Activated naive CD8-positive, alpha-beta T cell treated with anti-CD3 and anti-CD28 coated beads for 36 hours (primary cell): ENCODE data around the gene ERBB2. TPM values are rescaled to one million over a fixed set of nuclear protein-coding genes. Genes with fewer than 3 reads are reported as not detected.
"Not testable (repeated sequence)": the region's sequence is repeated elsewhere in the genome, so short reads cannot be mapped to it uniquely, and the experiment has no call there.

Experiments used
- DNase-seq: peaks from one replicate; pipeline ENCODE4 v3.0.0; 2021
- H3K27ac Mint-ChIP-seq: one replicate; pipeline ENCODE4 v1.8.0; 2022; ENCODE audit warnings: mild to moderate bottlenecking, moderate library complexity, mixed read lengths
- H3K27me3 Mint-ChIP-seq: one replicate; pipeline ENCODE4 v1.8.0; 2022; ENCODE audit warnings: mild to moderate bottlenecking, mixed read lengths
- H3K36me3 Mint-ChIP-seq: one replicate; pipeline ENCODE4 v1.8.0; 2021; ENCODE audit warnings: mild to moderate bottlenecking, mixed read lengths
- H3K4me1 Mint-ChIP-seq: one replicate; pipeline ENCODE4 v1.8.0; 2021; ENCODE audit warnings: mixed read lengths
- H3K4me3 Mint-ChIP-seq: one replicate; pipeline ENCODE4 v1.8.0; 2022; ENCODE audit warnings: mild to moderate bottlenecking, moderate library complexity, mixed read lengths
- H3K9me3 Mint-ChIP-seq: one replicate; pipeline ENCODE4 v1.8.0; 2022; ENCODE audit warnings: mixed read lengths
- total RNA-seq, 2 experiments: library from RNA; stranded (reverse); gene quantifications; one replicate each; pipeline ENCODE4 v1.2.3, GENCODE V29; 2021

Gene ERBB2
- total RNA-seq, 2 experiments from 2014 or later = 3.8 to 4.3 TPM

DNA sequence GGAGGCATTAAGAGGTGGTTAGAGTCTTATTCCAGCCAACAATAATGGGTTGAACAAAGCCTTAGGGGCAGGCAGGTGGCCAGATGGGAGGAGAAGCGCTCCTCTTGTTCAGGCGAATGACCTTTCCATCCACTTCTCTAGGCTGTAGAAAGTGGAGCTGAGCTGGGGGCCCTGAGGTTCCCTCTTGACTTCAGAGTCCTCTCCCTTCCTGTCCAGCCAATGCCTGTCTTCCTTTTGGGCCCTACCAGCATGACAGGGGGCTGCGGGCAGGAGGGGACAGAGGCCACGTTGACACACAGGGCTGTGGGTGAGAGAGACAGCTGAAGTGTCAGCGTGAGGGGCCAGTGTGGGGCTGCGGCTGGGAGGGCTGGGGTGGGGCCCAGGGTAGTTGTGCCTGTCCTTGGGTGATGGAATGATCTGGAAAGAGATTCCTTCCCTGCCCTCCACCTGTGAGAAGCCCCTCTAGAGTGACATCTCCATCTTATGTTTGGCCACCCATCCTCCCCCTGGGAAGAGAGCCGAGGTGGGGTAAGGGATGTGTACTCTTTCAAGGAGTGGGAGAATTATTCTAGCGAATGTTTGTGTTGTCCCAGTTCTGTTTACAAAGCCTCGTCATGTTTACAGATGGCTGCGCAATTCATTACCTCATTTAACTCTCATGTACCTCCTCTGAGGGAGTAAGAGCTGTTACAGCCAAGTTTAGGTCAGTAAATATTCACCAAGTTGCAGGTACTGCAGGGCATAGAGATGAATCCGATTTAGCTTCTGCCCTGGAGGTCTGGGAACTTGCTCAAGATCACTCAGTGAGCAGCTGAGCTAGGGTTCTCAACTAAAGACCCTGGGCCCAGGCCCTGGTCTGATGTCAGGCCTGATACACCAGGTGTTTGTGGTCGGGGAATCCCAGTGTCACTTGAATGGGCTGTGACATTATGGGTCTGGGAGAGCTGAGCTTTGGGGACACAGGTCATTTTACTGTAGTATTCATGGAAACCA, 3.3 kb downstream of the ERBB2 start:
- Mint-ChIP-seq H3K4me3 (no peak overlapping the region), H3K9me3 (no peaks in the 10 kb centered on the region), H3K27ac (no peak overlapping the region), H3K4me1 (peaks cover 13% of the 10 kb centered on the region), H3K27me3 (peaks cover 36% of the 10 kb centered on the region), H3K36me3 (no peaks in the 10 kb centered on the region)
- no peak for DNase-seq

- Mint-ChIP-seq H3K4me3 (no peak overlapping the region), H3K9me3 (no peaks in the 10 kb centered on the region), H3K27ac (no peak overlapping the region), H3K36me3 (no peaks in the 10 kb centered on the region), H3K4me1 (peaks cover 13% of the 10 kb centered on the region), H3K27me3 (peaks cover 33% of the 10 kb centered on the region)
- DNase-seq = no peak
Observed at GRCh38 chr17:39703913-39704312, 4.0 kb downstream of the ERBB2 start.

DNA sequence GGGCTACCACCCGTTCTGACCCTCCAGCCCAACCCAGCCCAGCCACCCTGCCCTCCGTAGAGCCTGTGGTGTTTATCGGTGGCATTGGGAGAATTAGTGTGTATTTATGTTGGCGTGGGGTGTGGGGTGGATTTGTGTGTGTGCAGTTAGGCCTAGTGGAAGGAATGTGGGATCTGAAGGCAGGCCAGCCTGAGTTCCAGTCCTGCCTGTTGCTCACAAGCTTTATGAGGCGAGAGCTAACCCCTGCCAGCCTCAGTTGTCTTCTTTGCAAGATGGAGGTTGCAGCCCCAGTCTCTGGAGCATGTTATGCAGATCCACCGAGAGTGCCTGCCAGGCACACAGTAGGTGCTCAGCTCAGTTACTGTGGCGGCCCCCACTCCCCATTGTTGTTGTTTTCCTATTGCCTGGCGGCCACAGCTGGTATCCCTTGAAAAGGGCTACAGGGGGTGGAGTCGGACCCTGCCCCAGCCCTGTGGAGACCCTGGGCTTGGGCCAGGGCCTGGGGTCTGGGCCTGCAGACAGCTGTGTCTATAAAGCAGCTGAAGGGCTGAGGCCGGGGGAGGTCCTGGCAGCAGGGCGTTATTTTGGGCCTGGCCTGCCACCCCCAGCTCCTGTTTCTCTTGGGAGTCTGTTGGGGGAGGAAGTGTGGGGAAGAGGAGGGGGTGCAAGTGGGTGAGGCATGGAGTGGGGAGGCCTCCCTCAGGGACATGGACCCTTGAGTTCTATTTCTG, 5.1 kb downstream of the ERBB2 start:
- no peak for DNase-seq
- H3K27me3 Mint-ChIP-seq = peaks cover 22% of the 10 kb centered on the region
- no peaks in the 10 kb centered on the region for H3K9me3 Mint-ChIP-seq
- peaks cover 10% of the 10 kb centered on the region for H3K4me1 Mint-ChIP-seq
- H3K36me3 Mint-ChIP-seq = no peaks in the 10 kb centered on the region
- H3K27ac Mint-ChIP-seq = no peak overlapping the region
- no peak overlapping the region for H3K4me3 Mint-ChIP-seq

DNA sequence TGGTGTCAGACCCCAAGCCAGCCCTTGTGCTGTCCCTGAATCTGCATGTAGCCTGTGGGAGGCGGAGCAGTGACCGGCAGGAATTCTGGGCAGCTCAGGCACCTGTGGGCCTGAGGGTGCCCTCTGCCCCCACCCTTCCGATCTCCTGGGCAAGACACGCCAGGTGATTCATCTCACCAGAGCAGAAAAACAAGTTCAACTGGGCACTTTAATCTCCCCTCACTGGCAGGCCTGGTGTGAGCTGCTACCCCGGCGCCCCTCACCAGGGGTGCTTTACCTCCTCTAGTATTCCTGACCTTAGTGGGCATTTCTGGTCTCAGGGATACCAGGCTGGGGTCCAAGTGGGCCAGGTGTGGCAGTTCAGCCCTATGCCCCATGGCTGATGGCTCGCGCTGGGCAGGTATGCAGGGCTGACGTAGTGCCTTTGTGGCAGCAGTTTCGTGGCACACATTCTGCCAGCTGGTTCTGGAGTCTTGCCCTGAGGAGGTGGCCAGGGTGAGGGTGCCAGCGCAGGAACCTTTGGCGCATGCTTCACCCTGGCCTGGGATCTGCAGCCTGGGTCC, 6.0 kb downstream of the ERBB2 start:
- Mint-ChIP-seq H3K27ac (no peak overlapping the region), H3K27me3 (peaks cover 17% of the 10 kb centered on the region), H3K36me3 (no peaks in the 10 kb centered on the region), H3K4me1 (peaks cover 10% of the 10 kb centered on the region), H3K9me3 (no peaks in the 10 kb centered on the region), H3K4me3 (no peak overlapping the region)
- no peak for DNase-seq

- Mint-ChIP-seq H3K27ac (no peak overlapping the region), H3K4me1 (peaks cover 10% of the 10 kb centered on the region), H3K4me3 (no peak overlapping the region), H3K9me3 (no peaks in the 10 kb centered on the region), H3K27me3 (peaks cover 12% of the 10 kb centered on the region), H3K36me3 (no peaks in the 10 kb centered on the region)
- DNase-seq = no peak
Observed at GRCh38 chr17:39706383-39706782, 6.5 kb downstream of the ERBB2 start.

GRCh38 chr17:39706921-39707337, 7.1 kb downstream of the ERBB2 start:
- DNase-seq = no peak
- Mint-ChIP-seq H3K27me3 (peaks cover 6% of the 10 kb centered on the region), H3K4me1 (peaks cover 10% of the 10 kb centered on the region), H3K36me3 (no peaks in the 10 kb centered on the region), H3K4me3 (no peak overlapping the region), H3K27ac (peak overlapping the region; percentile 58), H3K9me3 (no peaks in the 10 kb centered on the region)

- Mint-ChIP-seq H3K9me3 (no peaks in the 10 kb centered on the region), H3K27ac (no peak overlapping the region), H3K27me3 (no peaks in the 10 kb centered on the region), H3K36me3 (no peaks in the 10 kb centered on the region), H3K4me1 (peaks cover 8% of the 10 kb centered on the region), H3K4me3 (no peak overlapping the region)
- no peak for DNase-seq
Observed at GRCh38 chr17:39709319-39709997, 9.6 kb downstream of the ERBB2 start.

- Mint-ChIP-seq H3K9me3 (no peaks in the 10 kb centered on the region), H3K4me3 (no peak overlapping the region), H3K36me3 (no peaks in the 10 kb centered on the region), H3K4me1 (peaks cover 8% of the 10 kb centered on the region), H3K27ac (no peak overlapping the region), H3K27me3 (no peaks in the 10 kb centered on the region)
- DNase-seq = no peak
Observed at GRCh38 chr17:39709998-39710964, 10.4 kb downstream of the ERBB2 start.

DNA sequence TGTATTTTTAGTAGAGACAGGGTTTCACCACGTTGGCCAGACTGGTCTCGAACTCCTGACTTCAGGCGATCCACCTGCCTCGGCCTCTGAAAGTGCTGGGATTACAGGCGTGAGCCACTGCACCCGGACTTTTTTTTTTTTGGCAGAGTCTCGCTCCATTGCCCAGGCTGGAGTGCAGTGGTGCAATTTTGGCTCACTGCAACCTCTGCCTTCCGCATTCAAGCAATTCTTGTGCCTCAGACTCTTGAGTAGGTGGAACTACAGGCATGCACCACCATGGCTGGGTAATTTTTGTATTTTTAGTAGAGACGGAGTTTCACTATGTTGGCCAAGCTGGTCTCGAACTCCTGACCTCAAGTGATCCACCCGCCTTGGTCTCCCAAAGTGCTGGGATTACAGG, 11.2 kb downstream of the ERBB2 start:
- not testable (repeated sequence) for H3K27me3 Mint-ChIP-seq, H3K4me1 Mint-ChIP-seq, DNase-seq, H3K36me3 Mint-ChIP-seq, H3K9me3 Mint-ChIP-seq, H3K27ac Mint-ChIP-seq, H3K4me3 Mint-ChIP-seq

DNA sequence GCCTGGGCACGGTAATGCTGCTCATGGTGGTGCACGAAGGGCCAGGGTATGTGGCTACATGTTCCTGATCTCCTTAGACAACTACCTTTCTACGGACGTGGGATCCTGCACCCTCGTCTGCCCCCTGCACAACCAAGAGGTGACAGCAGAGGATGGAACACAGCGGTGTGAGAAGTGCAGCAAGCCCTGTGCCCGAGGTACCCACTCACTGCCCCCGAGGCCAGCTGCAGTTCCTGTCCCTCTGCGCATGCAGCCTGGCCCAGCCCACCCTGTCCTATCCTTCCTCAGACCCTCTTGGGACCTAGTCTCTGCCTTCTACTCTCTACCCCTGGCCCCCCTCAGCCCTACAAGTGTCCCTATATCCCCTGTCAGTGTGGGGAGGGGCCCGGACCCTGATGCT, 12.0 kb downstream of the ERBB2 start:
- DNase-seq = no peak
- no peaks in the 10 kb centered on the region for H3K9me3 Mint-ChIP-seq
- no peak overlapping the region for H3K4me3 Mint-ChIP-seq
- no peaks in the 10 kb centered on the region for H3K27me3 Mint-ChIP-seq
- peaks cover 6% of the 10 kb centered on the region for H3K4me1 Mint-ChIP-seq
- H3K36me3 Mint-ChIP-seq = no peaks in the 10 kb centered on the region
- H3K27ac Mint-ChIP-seq = no peak overlapping the region

GRCh38 chr17:39714234-39714633, 14.4 kb downstream of the ERBB2 start:
- Mint-ChIP-seq H3K36me3 (no peaks in the 10 kb centered on the region), H3K27ac (no peak overlapping the region), H3K9me3 (no peaks in the 10 kb centered on the region), H3K4me1 (no peaks in the 10 kb centered on the region), H3K4me3 (no peak overlapping the region), H3K27me3 (no peaks in the 10 kb centered on the region)
- DNase-seq = no peak

- H3K4me3 Mint-ChIP-seq = no peak overlapping the region
- no peaks in the 10 kb centered on the region for H3K9me3 Mint-ChIP-seq
- H3K36me3 Mint-ChIP-seq = no peaks in the 10 kb centered on the region
- H3K27me3 Mint-ChIP-seq = no peaks in the 10 kb centered on the region
- no peak overlapping the region for H3K27ac Mint-ChIP-seq
- no peak for DNase-seq
- peaks cover 2% of the 10 kb centered on the region for H3K4me1 Mint-ChIP-seq
Observed at GRCh38 chr17:39715375-39716072, 15.7 kb downstream of the ERBB2 start.

DNA sequence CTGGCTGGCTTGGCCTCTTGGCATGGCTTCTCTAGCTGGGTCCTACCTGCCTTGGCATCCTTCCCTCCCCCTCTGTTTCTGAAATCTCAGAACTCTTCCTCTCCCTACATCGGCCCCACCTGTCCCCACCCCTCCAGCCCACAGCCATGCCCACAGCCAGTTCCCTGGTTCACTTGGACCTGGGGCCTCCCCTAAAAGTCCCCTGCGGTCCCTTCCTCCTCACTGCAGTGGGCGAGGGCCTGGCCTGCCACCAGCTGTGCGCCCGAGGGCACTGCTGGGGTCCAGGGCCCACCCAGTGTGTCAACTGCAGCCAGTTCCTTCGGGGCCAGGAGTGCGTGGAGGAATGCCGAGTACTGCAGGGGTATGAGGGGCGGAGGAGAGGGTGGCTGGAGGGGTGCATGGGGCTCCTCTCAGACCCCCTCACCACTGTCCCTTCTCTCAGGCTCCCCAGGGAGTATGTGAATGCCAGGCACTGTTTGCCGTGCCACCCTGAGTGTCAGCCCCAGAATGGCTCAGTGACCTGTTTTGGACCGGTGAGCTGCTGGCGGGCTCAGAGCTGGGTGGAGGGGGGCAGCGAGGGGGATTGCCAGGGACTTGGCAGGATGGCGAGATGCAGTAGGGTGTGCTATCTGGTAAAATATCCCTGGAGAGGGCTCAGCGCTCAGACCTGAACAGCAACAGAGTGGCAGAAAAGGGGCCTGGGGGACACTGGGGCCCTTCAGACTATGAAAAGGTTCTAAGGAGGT, 16.4 kb downstream of the ERBB2 start:
- no peak overlapping the region for H3K4me3 Mint-ChIP-seq
- H3K27me3 Mint-ChIP-seq = no peaks in the 10 kb centered on the region
- no peak for DNase-seq

More for the DNA sequence above, 16.4 kb downstream of the ERBB2 start:
- H3K9me3 Mint-ChIP-seq = no peaks in the 10 kb centered on the region
- H3K36me3 Mint-ChIP-seq = no peaks in the 10 kb centered on the region
- H3K27ac Mint-ChIP-seq = no peak overlapping the region
- H3K4me1 Mint-ChIP-seq = peaks cover 2% of the 10 kb centered on the region
